Heart left ventricle (tissue), 16 donors: ENCODE results near the gene UCHL5. TPM values are rescaled to one million over a fixed set of nuclear protein-coding genes. Genes with fewer than 3 reads are reported as not detected.
A peak's percentile ranks its signal among the peaks of the same experiment; 100 is the strongest.

Experiments used
- ATAC-seq, 4 donors: fragments of 200-7000 bp; cut with Tn5 transposase; one replicate each; pipeline ENCODE4 v1.9.1; 2020 to 2022; ENCODE audit warnings: moderate library complexity in 4 of 4, mild to moderate bottlenecking in 3 of 4, moderate number of reproducible peaks in 1 of 4
- DNase-seq, 5 donors: peaks; one replicate each; pipeline ENCODE4 v3.0.0-alpha.2; 2020
- H3K27ac ChIP-seq, 12 donors: fragments of 200-600 bp; sonication (generic) in 4 of 12; one replicate each; pipeline versions ENCODE4 v1.5.0 to v1.8.0; 2016 to 2022; ENCODE audit warnings: mild to moderate bottlenecking in 2 of 12
- H3K27me3 ChIP-seq, 9 donors: fragments of 200-600 bp; sonication (generic) in 2 of 9; one replicate each; pipeline versions ENCODE4 v1.5.1 to v1.8.0; 2016 to 2022; ENCODE audit warnings: mild to moderate bottlenecking in 3 of 9
- H3K36me3 ChIP-seq, 9 donors: fragments of 200-600 bp; sonication (generic) in 2 of 9; one replicate each; pipeline versions ENCODE4 v1.5.0 to v1.8.0; 2018 to 2022; ENCODE audit warnings: mild to moderate bottlenecking in 2 of 9
- H3K4me1 ChIP-seq, 12 donors: fragments of 200-600 bp; sonication (generic) in 4 of 12; one replicate each; pipeline versions ENCODE4 v1.5.0 to v1.8.0; 2016 to 2022; ENCODE audit warnings: mild to moderate bottlenecking in 3 of 12
- H3K4me3 ChIP-seq, 12 donors: fragments of 200-600 bp; sonication (generic) in 4 of 12; one replicate each; pipeline versions ENCODE4 v1.5.0 to v1.8.0; 2017 to 2022; ENCODE audit warnings: mild to moderate bottlenecking in 9 of 12, moderate library complexity in 4 of 12
- H3K9me3 ChIP-seq, 12 donors: fragments of 200-600 bp; sonication (generic) in 4 of 12; one replicate each; pipeline versions ENCODE4 v1.5.0 to v1.8.0; 2016 to 2022; ENCODE audit warnings: mild to moderate bottlenecking in 1 of 12
- POLR2A ChIP-seq, 2 donors: fragments of 450-650 bp; IDR thresholded peaks; one replicate each; pipeline ENCODE4 v1.6.1; 2017; ENCODE audit warnings: antibody characterized with exemption in 2 of 2, mild to moderate bottlenecking in 2 of 2, moderate library complexity in 2 of 2
- WGBS, 4 donors: extraction: QIAGEN DNeasy Blood & Tissue Kit in 2 of 4; methylation state at CpG; one replicate each; pipeline versions ENCODE4 v1.1.5 to v1.1.7; 2013 to 2018; 5-methylcytosine and 5-hydroxymethylcytosine counted together
- intact Hi-C, 10 donors: fragments of 100-400 bp; cut with DNase I; formaldehyde crosslinking; loops; one replicate each; pipeline versions ENCODE4 v1.11.1 to v1.14.2; 2022
- polyA plus RNA-seq, 2 donors: library from polyadenylated mRNA; stranded (reverse); fragments of 200-250 nt; gene quantifications; one replicate each; pipeline ENCODE4 v1.2.3, GENCODE V29; 2013
- total RNA-seq, 9 donors: library from RNA; depleted of rRNA in 2 of 9; stranded (reverse); fragments of >200 nt in 2 of 9; fragmentation: NEBNext Ultra II Directional in 3 of 9; extraction: Animal tissue kit (Norgen Biotek cat#: 25700) in 3 of 9; gene quantifications; one replicate each; pipeline versions ENCODE4 v1.1.0 to v1.2.4, GENCODE V29; 2016 to 2023
- TF ChIP-seq, protein P1 (sequence below), 12 donors: fragments of 200-600 bp; sonication (generic) in 4 of 12; IDR thresholded peaks; one replicate each; pipeline versions ENCODE4 v1.5.0 to v1.8.0; 2018 to 2022; ENCODE audit warnings: antibody characterized with exemption in 12 of 12, mild to moderate bottlenecking in 5 of 12
- donor health status: ischemic (EF 13 %, LVEDD 7.1; RV severe dilation, severe dysfunction).
- donor health status: healthy with polysubstance abuse.
- donor health status: DM: no; HTN: yes; CAD: no.
- donor health status: DM: no; HTN: no; CAD: no.
- donor health status: ischemic (EF 25% LVEDD 6.9; RV normal size, moderate dysfunction).
- donor health status: ischemic (EF 25% LVEDD 5.7; RV mildly dilated, moderate dysfunction).
- donor health status: healthy.
- donor health status: DM: yes; HTN: yes; CAD: no.
- donor health status: ischemic (EF 35%, LVEDD 5.7; RV mildly dilated, moderate dysfunction).
- donor health status: nonischemic (EF 11% LVEDD 7.7; RV severe dilation, severe dysfunction).
- donor health status: DM: yes; HTN: yes; CAD: no.
- donor health status: PGD.
- donor health status: ischemic (EF 29% LVEDD 5.4; RV normal size, mild dysfunction).
- donor health status: nonischemic (EF 23%, LVEDD 6.1; RV moderate dilation, normal function).

Gene UCHL5
- total and polyA plus RNA-seq, 11 donors = 21.4 to 45.3 (median 36.0) TPM

DNA sequence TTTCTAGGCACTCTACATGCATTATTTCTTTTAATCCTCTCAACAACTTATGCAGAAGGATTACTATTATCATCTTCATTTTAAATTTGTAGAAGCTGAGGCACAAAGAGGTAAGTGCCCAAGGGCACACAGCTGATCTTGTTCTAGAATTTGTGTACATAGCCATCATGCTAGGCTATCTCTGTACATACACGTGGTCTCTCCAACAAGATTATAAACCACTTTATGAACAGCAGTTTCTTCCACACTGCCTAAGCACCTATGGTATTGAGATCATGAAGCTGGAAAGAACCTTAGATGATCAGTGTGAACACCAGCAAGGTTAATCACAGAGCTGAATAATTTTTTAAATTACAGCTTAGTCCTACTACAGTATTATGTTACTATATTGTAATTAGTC is 28.9 kb downstream of the UCHL5 start:
- ATAC-seq (no peak), DNase-seq (no peak)
- Histone ChIP-seq H3K27ac (no peak overlapping the region), H3K27me3 (no peaks in the 10 kb centered on the region), H3K4me1 (peaks cover 0 to 10% (median 0%) of the 10 kb centered on the region in 12 donors), H3K9me3 (peaks cover 0 to 6% (median 0%) of the 10 kb centered on the region in 12 donors), H3K36me3 (peaks cover 0 to 37% (median 23%) of the 10 kb centered on the region in 9 donors), H3K4me3 (no peak overlapping the region)
- 41 to 55% (median 45%) methylated on average over 1 of the region's 1 CpG for WGBS, 4 donors
- no peak for TF ChIP-seq POLR2A (IDR thresholded peaks at IDR 0.05)
- TF ChIP-seq, protein P1, sequence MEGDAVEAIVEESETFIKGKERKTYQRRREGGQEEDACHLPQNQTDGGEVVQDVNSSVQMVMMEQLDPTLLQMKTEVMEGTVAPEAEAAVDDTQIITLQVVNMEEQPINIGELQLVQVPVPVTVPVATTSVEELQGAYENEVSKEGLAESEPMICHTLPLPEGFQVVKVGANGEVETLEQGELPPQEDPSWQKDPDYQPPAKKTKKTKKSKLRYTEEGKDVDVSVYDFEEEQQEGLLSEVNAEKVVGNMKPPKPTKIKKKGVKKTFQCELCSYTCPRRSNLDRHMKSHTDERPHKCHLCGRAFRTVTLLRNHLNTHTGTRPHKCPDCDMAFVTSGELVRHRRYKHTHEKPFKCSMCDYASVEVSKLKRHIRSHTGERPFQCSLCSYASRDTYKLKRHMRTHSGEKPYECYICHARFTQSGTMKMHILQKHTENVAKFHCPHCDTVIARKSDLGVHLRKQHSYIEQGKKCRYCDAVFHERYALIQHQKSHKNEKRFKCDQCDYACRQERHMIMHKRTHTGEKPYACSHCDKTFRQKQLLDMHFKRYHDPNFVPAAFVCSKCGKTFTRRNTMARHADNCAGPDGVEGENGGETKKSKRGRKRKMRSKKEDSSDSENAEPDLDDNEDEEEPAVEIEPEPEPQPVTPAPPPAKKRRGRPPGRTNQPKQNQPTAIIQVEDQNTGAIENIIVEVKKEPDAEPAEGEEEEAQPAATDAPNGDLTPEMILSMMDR (IDR thresholded peaks at IDR 0.05) = no peak
- intact Hi-C loops = no loop called here

DNA sequence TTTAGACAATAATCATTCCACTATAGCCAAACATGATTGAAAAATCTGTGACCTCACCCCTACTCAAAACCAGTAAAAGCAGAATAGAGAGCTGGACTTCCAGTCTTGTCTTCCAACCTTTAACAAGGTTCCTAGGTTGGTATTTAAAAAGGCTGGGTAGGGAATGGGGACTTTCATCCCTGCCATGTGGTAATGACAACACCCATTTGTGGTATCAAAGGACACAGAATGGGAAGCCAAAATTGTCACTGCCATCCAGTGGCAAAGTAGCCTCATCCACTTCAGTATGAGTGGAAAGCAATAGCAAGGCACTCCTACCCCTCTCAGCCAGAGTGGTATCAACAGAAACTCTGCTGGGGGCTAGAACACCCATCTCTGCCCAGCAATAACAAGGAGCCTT is 33.9 kb downstream of the UCHL5 start:
- H3K36me3 ChIP-seq = peaks cover 0 to 70% (median 47%) of the 10 kb centered on the region in 9 donors
- no peak for TF ChIP-seq POLR2A (IDR thresholded peaks at IDR 0.05)
- TF ChIP-seq, protein P1 (IDR thresholded peaks at IDR 0.05) = no peak
- DNase-seq = no peak

DNA sequence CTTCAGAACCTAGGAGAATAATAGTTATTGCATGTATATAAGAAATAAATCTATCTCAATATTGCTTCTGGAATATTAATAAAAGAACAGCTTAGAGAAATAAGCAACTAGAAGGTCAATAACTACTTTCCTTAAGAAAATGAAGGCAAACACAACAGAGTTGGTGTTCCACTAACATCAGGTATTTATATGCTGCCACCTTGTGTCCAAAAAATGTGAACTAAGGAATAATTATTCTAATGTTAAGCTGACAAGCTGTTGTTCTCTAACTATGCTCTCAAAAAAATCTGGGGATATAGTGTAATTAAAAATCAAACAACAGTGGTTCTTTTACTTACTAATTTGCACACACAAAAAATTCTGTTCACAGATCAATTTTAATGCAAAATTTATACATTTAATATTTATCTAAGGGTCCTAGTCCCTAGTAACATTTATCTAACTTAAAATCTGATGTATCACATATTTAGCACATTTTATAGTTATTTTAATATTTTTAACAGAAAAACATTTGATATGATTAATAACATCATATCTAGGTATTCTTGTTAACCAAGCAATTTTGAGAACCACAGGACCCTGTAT is 39.6 kb downstream of the UCHL5 start:
- H3K4me3 ChIP-seq = no peak overlapping the region
- ATAC-seq (peak in 2 of 4 donors; percentile 37 to 71), DNase-seq (no peak)
- H3K27ac ChIP-seq = peak overlapping the region in 1 of 12 donors; percentile 19
- peaks cover 0 to 51% (median 29%) of the 10 kb centered on the region in 9 donors for H3K36me3 ChIP-seq
- peaks cover 0 to 2% (median 0%) of the 10 kb centered on the region in 12 donors for H3K4me1 ChIP-seq
- no peaks in the 10 kb centered on the region for H3K27me3 ChIP-seq
- intact Hi-C loops = loop anchor here (1.0 to 10.0 kb wide), 12 partner anchors 207 to 547 kb away; partner anchors contain the start of gene RGS2 (in 8 of the 10)
- no peaks in the 10 kb centered on the region for H3K9me3 ChIP-seq
- TF ChIP-seq, protein P1 (IDR thresholded peaks at IDR 0.05) = peak; percentile 43 to 72 (median 56)
- no peak for TF ChIP-seq POLR2A (IDR thresholded peaks at IDR 0.05)

More for the DNA sequence above, 33.9 kb downstream of the UCHL5 start:
- intact Hi-C loops = loop anchor here in 1 of 10 donors (10.0 kb wide), 1 partner anchor 410 kb away; no protein-coding TSS in a partner anchor
- peak in 2 of 4 donors; percentile 22 to 38 for ATAC-seq
- H3K27me3 ChIP-seq = no peaks in the 10 kb centered on the region
- H3K9me3 ChIP-seq = no peaks in the 10 kb centered on the region
- no peak overlapping the region for H3K4me3 ChIP-seq
- no peak overlapping the region for H3K27ac ChIP-seq
- H3K4me1 ChIP-seq = peaks cover 0 to 6% (median 0%) of the 10 kb centered on the region in 12 donors

DNA sequence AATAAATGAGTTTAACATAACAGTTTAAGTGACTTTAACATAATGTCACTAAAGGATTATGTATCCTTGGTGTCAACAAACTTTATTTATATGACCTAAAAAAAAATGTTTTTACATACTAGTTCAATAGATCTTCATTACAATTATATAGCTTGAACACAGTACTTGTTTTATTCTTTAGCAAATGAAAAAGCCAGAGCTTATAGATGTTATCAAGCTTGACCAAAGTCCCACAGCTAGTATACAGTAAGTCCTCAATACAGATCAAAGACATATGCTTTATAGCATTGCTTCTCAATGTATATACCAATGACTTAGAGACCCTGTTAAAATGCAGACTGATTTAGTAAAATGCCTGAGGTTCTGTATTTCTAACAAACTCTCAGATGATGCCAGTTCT is 42.4 kb downstream of the UCHL5 start:
- Histone ChIP-seq H3K27ac (no peak overlapping the region), H3K9me3 (no peaks in the 10 kb centered on the region), H3K4me3 (no peak overlapping the region), H3K27me3 (no peaks in the 10 kb centered on the region), H3K4me1 (peaks cover 0 to 9% (median 0%) of the 10 kb centered on the region in 12 donors), H3K36me3 (peaks cover 0 to 33% (median 6%) of the 10 kb centered on the region in 9 donors)
- intact Hi-C loops = loop anchor here in 9 of 10 donors (2.0 to 10.0 kb wide), 9 partner anchors 204 to 544 kb away; partner anchors contain the start of gene RGS2 (in 6 of the 9)
- no peak for DNase-seq
- ATAC-seq = no peak
- no peak for TF ChIP-seq POLR2A (IDR thresholded peaks at IDR 0.05)
- TF ChIP-seq, protein P1 (IDR thresholded peaks at IDR 0.05) = no peak
